Kidney (tissue), 14 donors: ENCODE results near the gene HMBS. TPM values are rescaled to one million over a fixed set of nuclear protein-coding genes. Genes with fewer than 3 reads are reported as not detected.

Experiments
- DNase-seq, 5 donors: peaks; one replicate each; pipeline ENCODE4 v3.0.0-alpha.2; 2013 to 2020
- FAIRE-seq: peaks from 2 replicates; lab custom pipeline; 2012; peaks lifted over from hg19 to GRCh38; lab: Jason Lieb, UNC
- H3K27ac ChIP-seq, 2 donors: one replicate each; pipeline ENCODE4 v1.7.0; 2013; ENCODE audit warnings: low read depth in 2 of 2, low read length in 2 of 2, inconsistent platforms in 1 of 2
- H3K27me3 ChIP-seq: one replicate; pipeline ENCODE4 v1.7.1; 2013; ENCODE audit warnings: low read length, inconsistent platforms; ENCODE audit not compliant: control insufficient read depth, insufficient read depth
- H3K36me3 ChIP-seq, 3 donors: one replicate each; pipeline versions ENCODE4 v1.7.0 to v1.7.1; 2013; ENCODE audit warnings: low read length in 3 of 3, control low read depth in 1 of 3, inconsistent platforms in 1 of 3; ENCODE audit not compliant: insufficient read depth in 3 of 3, control insufficient read depth in 2 of 3
- H3K4me1 ChIP-seq, 3 donors: one replicate each; pipeline versions ENCODE4 v1.7.0 to v1.7.1; 2013; ENCODE audit warnings: low read length in 3 of 3, inconsistent platforms in 1 of 3, low read depth in 1 of 3; ENCODE audit not compliant: control insufficient read depth in 2 of 3, insufficient read depth in 2 of 3
- H3K4me3 ChIP-seq, 3 donors: one replicate each; pipeline versions ENCODE4 v1.7.0 to v1.8.1; 2013; ENCODE audit warnings: low read length in 3 of 3, control low read depth in 1 of 3, inconsistent platforms in 1 of 3
- H3K9ac ChIP-seq, 3 donors: one replicate each; pipeline versions ENCODE4 v1.7.0 to v1.7.1; 2013; ENCODE audit warnings: low read length in 3 of 3, control low read depth in 1 of 3, inconsistent platforms in 1 of 3
- H3K9me3 ChIP-seq, 3 donors: one replicate each; pipeline versions ENCODE4 v1.7.0 to v1.7.1; 2013; ENCODE audit warnings: low read length in 3 of 3, control low read depth in 1 of 3, inconsistent platforms in 1 of 3; ENCODE audit not compliant: control insufficient read depth in 2 of 3, insufficient read depth in 1 of 3
- intact Hi-C: fragments of 100-400 bp; cut with DNase I; formaldehyde crosslinking; loops from one replicate; pipeline ENCODE4 v1.11.1; 2022
- polyA plus RNA-seq: library from polyadenylated mRNA; stranded (reverse); fragments of 350-450 nt; fragmentation: Illumina TruSeq; extraction: RNeasy Lipid Tissue Mini Kit (QIAGEN cat#74804); gene quantifications from one replicate; pipeline ENCODE4 v1.2.3, GENCODE V29; 2014; ENCODE audit warnings: low read depth, low replicate concordance; ENCODE audit not compliant: insufficient read depth
- total RNA-seq: library from RNA; stranded (reverse); fragmentation: NEBNext Ultra II Directional; extraction: Animal tissue kit (Norgen Biotek cat#: 25700); gene quantifications from one replicate; pipeline ENCODE4 v1.2.1, GENCODE V29; 2021
- TF ChIP-seq, protein P1 (sequence below): IDR thresholded peaks from 3 replicates; pipeline ENCODE4 v1.5.1; 2012; ENCODE audit warnings: mild to moderate bottlenecking, moderate library complexity, borderline replicate concordance; ENCODE audit not compliant: insufficient read depth; ENCODE audit errors: extremely low read depth
- donor health status: control.
- donor health status: control.
- donor health status: control.
- donor health status: control.
- donor health status: control.
- donor health status: DM: yes; HTN: yes; CAD: no.
- donor health status: Normal renal cell carcinoma (clear cell type).

Gene HMBS
- total and polyA plus RNA-seq, 2 donors from 2014 or later: 16.7 to 32.3 TPM

- Histone ChIP-seq H3K27me3 (no peaks in the 10 kb centered on the region), H3K9ac (no peak overlapping the region), H3K4me1 (peaks cover 2 to 6% (median 4%) of the 10 kb centered on the region in 3 donors), H3K27ac (no peak overlapping the region), H3K9me3 (no peaks in the 10 kb centered on the region), H3K36me3 (peaks cover 0 to 28% (median 19%) of the 10 kb centered on the region in 3 donors), H3K4me3 (no peak overlapping the region)
- TF ChIP-seq, protein P1, sequence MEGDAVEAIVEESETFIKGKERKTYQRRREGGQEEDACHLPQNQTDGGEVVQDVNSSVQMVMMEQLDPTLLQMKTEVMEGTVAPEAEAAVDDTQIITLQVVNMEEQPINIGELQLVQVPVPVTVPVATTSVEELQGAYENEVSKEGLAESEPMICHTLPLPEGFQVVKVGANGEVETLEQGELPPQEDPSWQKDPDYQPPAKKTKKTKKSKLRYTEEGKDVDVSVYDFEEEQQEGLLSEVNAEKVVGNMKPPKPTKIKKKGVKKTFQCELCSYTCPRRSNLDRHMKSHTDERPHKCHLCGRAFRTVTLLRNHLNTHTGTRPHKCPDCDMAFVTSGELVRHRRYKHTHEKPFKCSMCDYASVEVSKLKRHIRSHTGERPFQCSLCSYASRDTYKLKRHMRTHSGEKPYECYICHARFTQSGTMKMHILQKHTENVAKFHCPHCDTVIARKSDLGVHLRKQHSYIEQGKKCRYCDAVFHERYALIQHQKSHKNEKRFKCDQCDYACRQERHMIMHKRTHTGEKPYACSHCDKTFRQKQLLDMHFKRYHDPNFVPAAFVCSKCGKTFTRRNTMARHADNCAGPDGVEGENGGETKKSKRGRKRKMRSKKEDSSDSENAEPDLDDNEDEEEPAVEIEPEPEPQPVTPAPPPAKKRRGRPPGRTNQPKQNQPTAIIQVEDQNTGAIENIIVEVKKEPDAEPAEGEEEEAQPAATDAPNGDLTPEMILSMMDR: no peak
- FAIRE-seq: no peak
- intact Hi-C loops: no loop called here
- DNase-seq: no peak
Observed at GRCh38 chr11:119116235-119116594, 31.5 kb downstream of the HMBS start.

DNA sequence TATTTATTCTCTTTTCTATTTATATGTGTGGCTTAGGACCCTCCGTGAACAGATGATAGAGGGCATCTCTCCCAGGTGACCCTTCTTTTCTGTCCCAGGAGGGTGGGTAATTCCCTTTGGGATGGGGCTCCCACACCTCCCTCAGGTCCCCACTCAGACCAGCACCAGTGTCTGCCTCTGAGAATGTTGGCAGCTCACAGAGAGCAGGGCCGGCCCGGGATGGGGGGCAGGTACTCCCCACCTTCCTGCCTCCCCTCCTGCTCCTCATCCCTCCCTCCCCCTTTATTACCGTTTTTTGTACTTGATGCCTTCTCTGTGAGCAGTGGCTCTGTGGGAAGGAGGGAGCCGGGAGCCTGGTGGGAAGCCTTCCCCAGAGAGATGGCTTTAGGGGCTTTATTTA lies 31.9 kb downstream of the HMBS start:
- no peak overlapping the region for H3K27ac ChIP-seq
- intact Hi-C loops: no loop called here
- H3K27me3 ChIP-seq: no peaks in the 10 kb centered on the region
- no peak overlapping the region for H3K4me3 ChIP-seq
- H3K9ac ChIP-seq: no peak overlapping the region
- peaks cover 0 to 24% (median 16%) of the 10 kb centered on the region in 3 donors for H3K36me3 ChIP-seq
- TF ChIP-seq, protein P1: no peak
- FAIRE-seq: no peak
- DNase-seq: no peak
- H3K4me1 ChIP-seq: peaks cover 2 to 6% (median 4%) of the 10 kb centered on the region in 3 donors
- H3K9me3 ChIP-seq: no peaks in the 10 kb centered on the region

GRCh38 chr11:119117004-119117706 lies 32.5 kb downstream of the HMBS start:
- peaks cover 2 to 9% (median 5%) of the 10 kb centered on the region in 3 donors for H3K4me1 ChIP-seq
- H3K36me3 ChIP-seq: peaks cover 0 to 18% (median 15%) of the 10 kb centered on the region in 3 donors
- FAIRE-seq: no peak

More at GRCh38 chr11:119117004-119117706, 32.5 kb downstream of the HMBS start:
- Histone ChIP-seq H3K27me3 (no peaks in the 10 kb centered on the region), H3K4me3 (no peak overlapping the region), H3K9ac (no peak overlapping the region), H3K9me3 (no peaks in the 10 kb centered on the region), H3K27ac (no peak overlapping the region)
- DNase-seq: no peak
- TF ChIP-seq, protein P1: no peak
- intact Hi-C loops: no loop called here
